Endodermal cell (in vitro differentiated cells): Measurements from ENCODE around the gene COL4A5. TPM values are rescaled to one million over a fixed set of nuclear protein-coding genes. Genes with fewer than 3 reads are reported as not detected.

Source experiments
- DNase-seq: peaks from one replicate; pipeline ENCODE4 v3.0.0-alpha.2; 2017
- H3K27ac ChIP-seq: 2 replicates; pipeline ENCODE4 v1.5.1; 2013; ENCODE audit warnings: mild to moderate bottlenecking, low read depth, low read length, moderate library complexity
- H3K27me3 ChIP-seq: 2 replicates; pipeline ENCODE4 v1.6.1; 2013; ENCODE audit warnings: mild to moderate bottlenecking, low read length, moderate library complexity; ENCODE audit not compliant: insufficient read depth, control insufficient read depth, poor library complexity, severe bottlenecking
- H3K36me3 ChIP-seq: 2 replicates; pipeline ENCODE4 v1.7.0; 2013; ENCODE audit warnings: mild to moderate bottlenecking, low read length, moderate library complexity; ENCODE audit not compliant: control insufficient read depth, insufficient read depth
- H3K4me1 ChIP-seq: one replicate; pipeline ENCODE4 v1.7.0; 2013; ENCODE audit warnings: low read length; ENCODE audit not compliant: control insufficient read depth, insufficient read depth
- H3K4me3 ChIP-seq: 2 replicates; pipeline ENCODE4 v1.5.1; 2013; ENCODE audit warnings: mild to moderate bottlenecking, low read length, moderate library complexity
- H3K9ac ChIP-seq: 2 replicates; pipeline ENCODE4 v1.6.1; 2013; ENCODE audit warnings: mild to moderate bottlenecking, low read length, moderate library complexity; ENCODE audit not compliant: poor library complexity, severe bottlenecking; ENCODE audit errors: extremely low read depth
- H3K9me3 ChIP-seq: 2 replicates; pipeline ENCODE4 v1.6.1; 2013; ENCODE audit warnings: mild to moderate bottlenecking, low read length, moderate library complexity; ENCODE audit not compliant: control insufficient read depth
- H3K27ac Mint-ChIP-seq: 2 replicates; pipeline ENCODE4 v1.8.0; 2020; ENCODE audit warnings: mixed read lengths
- H3K27me3 Mint-ChIP-seq: 2 replicates; pipeline ENCODE4 v1.8.0; 2021; ENCODE audit warnings: mild to moderate bottlenecking, mixed read lengths; ENCODE audit not compliant: insufficient read depth
- H3K36me3 Mint-ChIP-seq: 2 replicates; pipeline ENCODE4 v1.8.0; 2020; ENCODE audit warnings: low read depth, mixed read lengths
- H3K4me1 Mint-ChIP-seq: 2 replicates; pipeline ENCODE4 v1.8.0; 2020; ENCODE audit warnings: mixed read lengths
- H3K4me3 Mint-ChIP-seq: 2 replicates; pipeline ENCODE4 v1.8.0; 2020; ENCODE audit warnings: mild to moderate bottlenecking, moderate library complexity, mixed read lengths
- H3K9me3 Mint-ChIP-seq: 2 replicates; pipeline ENCODE4 v1.8.0; 2020; ENCODE audit warnings: mild to moderate bottlenecking, mixed read lengths
- CTCF ChIP-seq: fragments of 200-600 bp; sonication (generic); conservative IDR thresholded peaks from 2 replicates; pipeline ENCODE4 v1.5.0; 2021; ENCODE audit warnings: antibody characterized with exemption, mild to moderate bottlenecking
- WGBS, 2 experiments: methylation state at CpG; one replicate each; pipeline versions ENCODE4 v1.1.5 to v1.1.7; 2013; ENCODE audit warnings: missing lambda C conversion rate in 2 of 2, mixed read lengths in 1 of 2; ENCODE audit not compliant: insufficient coverage in 1 of 2, insufficient read length in 1 of 2; 5-methylcytosine and 5-hydroxymethylcytosine counted together
- total RNA-seq, 2 donors: library from RNA; stranded (reverse); fragmentation: NEBNext Ultra II Directional in 1 of 2; extraction: Animal tissue kit (Norgen Biotek cat#: 25700) in 1 of 2; gene quantifications; 2 replicates in 1 of 2; 3 replicates in 1 of 2; pipeline ENCODE4 v1.2.1, GENCODE V29; 2021

The COL4A5 gene
- total RNA-seq, 2 donors from 2014 or later, result 212 to 365 TPM

- TF ChIP-seq CTCF, result peak; percentile 64
- H3K4me3 Mint-ChIP-seq, result peak within 1 kb of the TSS; percentile 79
- H3K27ac Mint-ChIP-seq, result peak within 1 kb of the TSS; percentile 91
- no peaks in the 10 kb centered on the region for H3K9me3 ChIP-seq
- peaks cover 59% of the 10 kb centered on the region for H3K27me3 ChIP-seq
- no peaks in the 10 kb centered on the region for H3K4me1 ChIP-seq
- H3K9me3 Mint-ChIP-seq, result no peaks in the 10 kb centered on the region
- no peaks in the 10 kb centered on the region for H3K36me3 Mint-ChIP-seq
- no peak within 1 kb of the TSS for H3K27ac ChIP-seq
- peak; percentile 98 for DNase-seq
- peaks cover 33% of the 10 kb centered on the region for H3K4me1 Mint-ChIP-seq
- no peak within 1 kb of the TSS for H3K9ac ChIP-seq
- 1% methylated on average over 59 of the region's 62 CpGs; no CpG with 5 or more reads in 1 of the 2 experiments for WGBS, 2 experiments
- H3K4me3 ChIP-seq, result peak within 1 kb of the TSS; percentile 79
- peaks cover 49% of the 10 kb centered on the region for H3K27me3 Mint-ChIP-seq
- no peaks in the 10 kb centered on the region for H3K36me3 ChIP-seq
Measured at GRCh38 chrX:108736509-108737479, 297.2 kb downstream of the COL4A5 start, which contains the start of gene IRS4. IRS4 (minus strand) TSS chrX:108736563.

GRCh38 chrX:108737754-108738153, 298.1 kb downstream of the COL4A5 start:
- DNase-seq, result no peak
- Histone ChIP-seq H3K4me3 (peak overlapping the region; percentile 79), H3K27ac (no peak overlapping the region), H3K4me1 (no peaks in the 10 kb centered on the region), H3K9me3 (no peaks in the 10 kb centered on the region), H3K36me3 (no peaks in the 10 kb centered on the region), H3K9ac (no peak overlapping the region), H3K27me3 (peaks cover 49% of the 10 kb centered on the region)
- no peaks in the 10 kb centered on the region for H3K9me3 Mint-ChIP-seq
- H3K27ac Mint-ChIP-seq, result peak overlapping the region; percentile 32
- no peak for TF ChIP-seq CTCF
- peak overlapping the region; percentile 79 for H3K4me3 Mint-ChIP-seq
- H3K27me3 Mint-ChIP-seq, result peaks cover 42% of the 10 kb centered on the region
- peaks cover 24% of the 10 kb centered on the region for H3K4me1 Mint-ChIP-seq
- 21% methylated on average over 5 of the region's 5 CpGs; no CpG with 5 or more reads in 1 of the 2 experiments for WGBS, 2 experiments
- H3K36me3 Mint-ChIP-seq, result no peaks in the 10 kb centered on the region

- Mint-ChIP-seq H3K27me3 (peaks cover 20% of the 10 kb centered on the region), H3K9me3 (no peaks in the 10 kb centered on the region), H3K36me3 (no peaks in the 10 kb centered on the region), H3K27ac (no peak overlapping the region), H3K4me3 (no peak overlapping the region), H3K4me1 (peaks cover 11% of the 10 kb centered on the region)
- H3K9ac ChIP-seq, result no peak overlapping the region
- no peak for DNase-seq
- H3K4me1 ChIP-seq, result no peaks in the 10 kb centered on the region
- H3K27ac ChIP-seq, result no peak overlapping the region
- H3K27me3 ChIP-seq, result peaks cover 24% of the 10 kb centered on the region
- no CpG with 5 or more reads among the region's 1 CpG for WGBS, 2 experiments
- H3K4me3 ChIP-seq, result no peak overlapping the region
- H3K36me3 ChIP-seq, result no peaks in the 10 kb centered on the region
- H3K9me3 ChIP-seq, result no peaks in the 10 kb centered on the region
- TF ChIP-seq CTCF, result no peak
Measured at GRCh38 chrX:108740299-108740774, 300.7 kb downstream of the COL4A5 start.

Other genes with a start within 250 kb of the COL4A5 start
- 100 to 1,000 TPM; 205 to 338 TPM for gene COL4A6, start 1.4 kb upstream of the COL4A5 start, total RNA-seq